ENCODE results near the gene NTSR1. TPM values are rescaled to one million over a fixed set of nuclear protein-coding genes. Genes with fewer than 3 reads are reported as not detected.

NTSR1 gene
- total and polyA plus RNA-seq, 3 donors from 2014 or later = 0.41 to 1.3 (median 0.81) TPM

GRCh38 chr20:62739067-62739466, 30.4 kb downstream of the NTSR1 start:
- Histone ChIP-seq H3K36me3 (ENCODE audit: low read depth, missing control alignments) (no peaks in the 10 kb centered on the region), H3K27me3 (no peaks in the 10 kb centered on the region), H3K4me1 (no peaks in the 10 kb centered on the region), H3K4me3 (no peak overlapping the region), H3K27ac (no peak overlapping the region), H3K9me3 (no peaks in the 10 kb centered on the region)
- TF ChIP-seq POLR2A (IDR thresholded peaks at IDR 0.05) (no peak), CTCF (IDR thresholded peaks at IDR 0.05) (no peak)
- no peak for DNase-seq
- 88 to 90% methylated on average over 7 to 12 of the region's 12 CpGs for WGBS, 2 donors
- intact Hi-C loops (cut with DNase I; ENCODE audit: low total_unique reads) = no loop called here

- Histone ChIP-seq H3K4me1 (no peaks in the 10 kb centered on the region), H3K27me3 (no peaks in the 10 kb centered on the region), H3K27ac (no peak overlapping the region), H3K9me3 (no peaks in the 10 kb centered on the region), H3K36me3 (ENCODE audit: low read depth, missing control alignments) (no peaks in the 10 kb centered on the region), H3K4me3 (no peak overlapping the region)
- DNase-seq = no peak
- 63 to 65% methylated on average over 21 to 32 of the region's 32 CpGs for WGBS, 2 donors
- intact Hi-C loops (cut with DNase I; ENCODE audit: low total_unique reads) = no loop called here
- TF ChIP-seq POLR2A (IDR thresholded peaks at IDR 0.05) (no peak), CTCF (IDR thresholded peaks at IDR 0.05) (no peak)
These were observed 31.1 kb downstream of the NTSR1 start for GRCh38 chr20:62739581-62740285.

- DNase-seq = no peak
These were observed 31.9 kb downstream of the NTSR1 start for GRCh38 chr20:62740286-62741141.

GRCh38 chr20:62741191-62741691, 32.6 kb downstream of the NTSR1 start:
- no peak overlapping the region for H3K4me3 ChIP-seq
- intact Hi-C loops (cut with DNase I; ENCODE audit: low total_unique reads) = no loop called here
- no peaks in the 10 kb centered on the region for H3K27me3 ChIP-seq
- H3K27ac ChIP-seq = no peak overlapping the region
- no peaks in the 10 kb centered on the region for H3K9me3 ChIP-seq
- no peak for TF ChIP-seq CTCF (IDR thresholded peaks at IDR 0.05)
- no peak for TF ChIP-seq POLR2A (IDR thresholded peaks at IDR 0.05)
- DNase-seq = no peak
- WGBS, 2 donors = 52 to 86% methylated on average over 8 to 9 of the region's 9 CpGs
- peaks cover 4% of the 10 kb centered on the region for H3K4me1 ChIP-seq
- H3K36me3 ChIP-seq (ENCODE audit: low read depth, missing control alignments) = no peaks in the 10 kb centered on the region

More at GRCh38 chr20:62740286-62741141, 31.9 kb downstream of the NTSR1 start:
- no peaks in the 10 kb centered on the region for H3K9me3 ChIP-seq
- TF ChIP-seq CTCF (IDR thresholded peaks at IDR 0.05) = no peak
- no peak for TF ChIP-seq POLR2A (IDR thresholded peaks at IDR 0.05)
- H3K27me3 ChIP-seq = no peaks in the 10 kb centered on the region
- no peaks in the 10 kb centered on the region for H3K4me1 ChIP-seq
- no peak overlapping the region for H3K4me3 ChIP-seq
- 69 to 81% methylated on average over 19 to 28 of the region's 28 CpGs for WGBS, 2 donors
- intact Hi-C loops (cut with DNase I; ENCODE audit: low total_unique reads) = no loop called here
- H3K36me3 ChIP-seq (ENCODE audit: low read depth, missing control alignments) = no peaks in the 10 kb centered on the region
- H3K27ac ChIP-seq = no peak overlapping the region

Data from testis (tissue), 3 donors.